Parathyroid adenoma (tissue), 2 donors: ENCODE data around the gene MTHFD2.

ENCODE experiments used
- H2AFZ ChIP-seq: fragments of 300-600 bp; sonication (generic); one replicate; pipeline ENCODE4 v1.7.0; 2017; ENCODE audit warnings: antibody characterized with exemption, mild to moderate bottlenecking
- H3K27ac ChIP-seq: fragments of 300-600 bp; sonication (generic); one replicate; pipeline ENCODE4 v1.7.0; 2017
- H3K27me3 ChIP-seq: fragments of 300-600 bp; sonication (generic); one replicate; pipeline ENCODE4 v1.7.0; 2017; ENCODE audit warnings: low read length; ENCODE audit not compliant: control insufficient read depth, insufficient read depth
- H3K36me3 ChIP-seq: fragments of 300-600 bp; sonication (generic); one replicate; pipeline ENCODE4 v1.7.0; 2017; ENCODE audit warnings: low read length; ENCODE audit not compliant: control insufficient read depth, insufficient read depth
- H3K4me1 ChIP-seq: fragments of 300-600 bp; sonication (generic); one replicate; pipeline ENCODE4 v1.7.0; 2017; ENCODE audit warnings: control low read depth
- H3K4me2 ChIP-seq: fragments of 300-600 bp; sonication (generic); one replicate; pipeline ENCODE4 v1.7.0; 2017; ENCODE audit warnings: low read length
- H3K4me3 ChIP-seq: fragments of 300-600 bp; sonication (generic); one replicate; pipeline ENCODE4 v1.7.0; 2017; ENCODE audit warnings: low read depth, low read length
- H3K79me2 ChIP-seq: fragments of 300-600 bp; sonication (generic); one replicate; pipeline ENCODE4 v1.7.0; 2017; ENCODE audit warnings: control low read depth
- H3K9ac ChIP-seq: fragments of 300-600 bp; sonication (generic); one replicate; pipeline ENCODE4 v1.7.0; 2017; ENCODE audit warnings: mild to moderate bottlenecking
- H3K9me3 ChIP-seq: fragments of 300-600 bp; sonication (generic); one replicate; pipeline ENCODE4 v1.7.0; 2017; ENCODE audit warnings: low read length; ENCODE audit not compliant: control insufficient read depth
- TF ChIP-seq, protein P1 (sequence below): fragments of 300-600 bp; sonication (generic); IDR thresholded peaks from one replicate; pipeline ENCODE4 v1.7.0; 2017; ENCODE audit warnings: antibody characterized with exemption, mild to moderate bottlenecking
- donor health status: primary hyperparathyroidism.

MTHFD2 gene

GRCh38 chr2:74219846-74220486, 21.6 kb downstream of the MTHFD2 start:
- Histone ChIP-seq H3K4me3 (no peak overlapping the region), H3K79me2 (no peaks in the 10 kb centered on the region), H3K9me3 (no peaks in the 10 kb centered on the region), H3K27me3 (no peaks in the 10 kb centered on the region), H3K36me3 (no peaks in the 10 kb centered on the region), H2AFZ (no peak overlapping the region), H3K27ac (no peak overlapping the region), H3K4me1 (peaks cover 4% of the 10 kb centered on the region), H3K4me2 (no peak overlapping the region), H3K9ac (no peak overlapping the region)
- TF ChIP-seq, protein P1, sequence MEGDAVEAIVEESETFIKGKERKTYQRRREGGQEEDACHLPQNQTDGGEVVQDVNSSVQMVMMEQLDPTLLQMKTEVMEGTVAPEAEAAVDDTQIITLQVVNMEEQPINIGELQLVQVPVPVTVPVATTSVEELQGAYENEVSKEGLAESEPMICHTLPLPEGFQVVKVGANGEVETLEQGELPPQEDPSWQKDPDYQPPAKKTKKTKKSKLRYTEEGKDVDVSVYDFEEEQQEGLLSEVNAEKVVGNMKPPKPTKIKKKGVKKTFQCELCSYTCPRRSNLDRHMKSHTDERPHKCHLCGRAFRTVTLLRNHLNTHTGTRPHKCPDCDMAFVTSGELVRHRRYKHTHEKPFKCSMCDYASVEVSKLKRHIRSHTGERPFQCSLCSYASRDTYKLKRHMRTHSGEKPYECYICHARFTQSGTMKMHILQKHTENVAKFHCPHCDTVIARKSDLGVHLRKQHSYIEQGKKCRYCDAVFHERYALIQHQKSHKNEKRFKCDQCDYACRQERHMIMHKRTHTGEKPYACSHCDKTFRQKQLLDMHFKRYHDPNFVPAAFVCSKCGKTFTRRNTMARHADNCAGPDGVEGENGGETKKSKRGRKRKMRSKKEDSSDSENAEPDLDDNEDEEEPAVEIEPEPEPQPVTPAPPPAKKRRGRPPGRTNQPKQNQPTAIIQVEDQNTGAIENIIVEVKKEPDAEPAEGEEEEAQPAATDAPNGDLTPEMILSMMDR: no peak

DNA sequence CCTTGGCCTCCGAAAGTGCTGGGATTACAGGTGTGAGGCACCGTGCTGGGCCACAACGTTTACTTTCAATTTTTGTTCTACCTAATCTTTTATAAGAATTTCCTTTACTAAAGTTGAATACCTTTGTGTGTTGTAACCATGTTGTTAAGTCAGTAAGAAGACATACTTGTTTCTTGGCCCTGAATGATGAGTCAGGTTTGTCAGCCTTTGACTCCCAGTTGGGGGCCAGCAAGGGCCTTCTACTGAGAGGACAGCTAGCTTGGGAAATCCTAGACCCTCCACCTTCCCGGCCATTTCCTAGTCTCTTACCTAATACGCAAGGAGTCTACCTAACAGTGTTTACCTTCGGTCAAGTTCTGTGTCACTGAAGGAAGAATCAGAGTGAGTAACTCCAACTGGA, 22.7 kb downstream of the MTHFD2 start:
- TF ChIP-seq, protein P1: no peak
- Histone ChIP-seq H2AFZ (no peak overlapping the region), H3K79me2 (no peaks in the 10 kb centered on the region), H3K9ac (no peak overlapping the region), H3K4me1 (peaks cover 4% of the 10 kb centered on the region), H3K4me3 (no peak overlapping the region), H3K27me3 (no peaks in the 10 kb centered on the region), H3K36me3 (no peaks in the 10 kb centered on the region), H3K27ac (no peak overlapping the region), H3K4me2 (no peak overlapping the region), H3K9me3 (no peaks in the 10 kb centered on the region)

DNA sequence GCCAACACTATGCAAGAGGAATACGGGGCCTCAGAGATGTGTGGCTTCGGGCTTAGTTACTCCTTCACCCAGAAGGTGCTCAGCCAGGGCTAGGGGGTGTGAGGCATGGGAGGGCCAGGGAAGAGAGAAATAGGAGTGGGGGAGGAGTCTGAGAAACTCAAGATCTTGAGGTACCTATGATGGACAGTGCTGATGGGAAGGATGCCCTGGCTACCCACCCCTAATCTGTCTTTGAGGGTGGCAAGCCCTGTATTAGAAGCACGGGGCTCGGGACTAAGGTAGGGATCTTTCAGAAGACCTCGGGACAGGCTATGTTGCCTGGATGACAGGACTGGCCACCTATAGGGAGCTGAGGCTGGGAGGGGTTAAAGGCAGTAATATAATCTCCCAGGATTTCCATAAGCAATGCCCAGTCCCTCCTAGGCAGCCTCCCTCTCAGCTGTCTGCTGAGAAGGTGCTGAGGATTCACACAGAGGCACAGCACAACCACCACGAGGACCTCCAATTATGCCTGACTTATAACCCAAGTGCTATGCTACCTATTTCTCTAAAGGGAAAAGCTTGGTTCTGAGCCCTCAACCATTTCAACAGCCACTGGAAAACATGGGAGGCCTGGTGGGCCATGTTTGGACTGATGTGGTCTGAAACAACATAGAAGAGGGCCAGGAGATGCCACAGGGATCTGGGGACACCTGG, 23.3 kb downstream of the MTHFD2 start:
- no peak overlapping the region for H3K9ac ChIP-seq
- no peaks in the 10 kb centered on the region for H3K36me3 ChIP-seq
- no peaks in the 10 kb centered on the region for H3K9me3 ChIP-seq
- H3K27ac ChIP-seq: no peak overlapping the region
- H3K27me3 ChIP-seq: no peaks in the 10 kb centered on the region
- TF ChIP-seq, protein P1: no peak
- no peak overlapping the region for H3K4me3 ChIP-seq
- H3K4me1 ChIP-seq: peaks cover 4% of the 10 kb centered on the region
- H2AFZ ChIP-seq: no peak overlapping the region
- no peak overlapping the region for H3K4me2 ChIP-seq
- no peaks in the 10 kb centered on the region for H3K79me2 ChIP-seq

DNA sequence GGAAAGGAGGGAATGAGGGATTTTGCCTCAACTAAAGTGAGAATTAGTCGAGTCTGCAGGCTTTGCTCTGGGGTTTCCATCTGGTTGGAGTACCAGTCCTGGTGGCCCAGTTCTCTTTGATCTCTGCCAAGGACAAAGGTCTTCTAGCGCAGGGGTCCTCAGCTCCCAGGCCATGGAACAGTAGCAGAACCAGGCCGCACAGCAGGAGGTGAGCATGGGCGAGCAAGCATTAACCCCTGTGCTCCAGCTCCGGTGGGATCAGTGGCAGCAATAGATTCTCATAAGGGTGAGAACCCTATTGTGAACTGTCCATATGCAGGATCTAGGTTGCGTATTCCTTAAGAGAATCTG, 23.9 kb downstream of the MTHFD2 start:
- H3K79me2 ChIP-seq: no peaks in the 10 kb centered on the region
- H3K9me3 ChIP-seq: no peaks in the 10 kb centered on the region
- H3K27me3 ChIP-seq: no peaks in the 10 kb centered on the region
- H3K27ac ChIP-seq: no peak overlapping the region
- no peak overlapping the region for H3K9ac ChIP-seq
- TF ChIP-seq, protein P1: no peak
- H3K36me3 ChIP-seq: no peaks in the 10 kb centered on the region
- peaks cover 4% of the 10 kb centered on the region for H3K4me1 ChIP-seq
- no peak overlapping the region for H3K4me2 ChIP-seq
- H3K4me3 ChIP-seq: no peak overlapping the region
- no peak overlapping the region for H2AFZ ChIP-seq
